Large intestine (tissue), 3 donors: ENCODE results near the gene CCDC88C. TPM values are rescaled to one million over a fixed set of nuclear protein-coding genes. Genes with fewer than 3 reads are reported as not detected.

Experiments
- DNase-seq, 2 donors: peaks; one replicate each; pipeline versions ENCODE4 v3.0.0 to v3.0.0-alpha.2; 2013
- H3K27ac ChIP-seq: one replicate; pipeline ENCODE4 v1.5.1; 2013; ENCODE audit warnings: low read length
- H3K27me3 ChIP-seq: 2 replicates; pipeline ENCODE4 v1.6.1; 2013; ENCODE audit warnings: low read length; ENCODE audit not compliant: control insufficient read depth, insufficient read depth
- H3K36me3 ChIP-seq: 2 replicates; pipeline ENCODE4 v1.6.1; 2013; ENCODE audit warnings: low read length; ENCODE audit not compliant: control insufficient read depth, insufficient read depth
- H3K4me1 ChIP-seq: one replicate; pipeline ENCODE4 v1.6.1; 2013; ENCODE audit warnings: low read length; ENCODE audit not compliant: control insufficient read depth, insufficient read depth
- H3K4me3 ChIP-seq: one replicate; pipeline ENCODE4 v1.5.1; 2013; ENCODE audit warnings: low read length
- H3K9me3 ChIP-seq: one replicate; pipeline ENCODE4 v1.6.1; 2013; ENCODE audit warnings: mild to moderate bottlenecking, low read depth, low read length, moderate library complexity; ENCODE audit not compliant: control insufficient read depth
- WGBS: methylation state at CpG from one replicate; pipeline ENCODE4 v1.1.5; 2013; ENCODE audit warnings: low lambda C conversion rate; ENCODE audit not compliant: insufficient coverage; 5-methylcytosine and 5-hydroxymethylcytosine counted together
- polyA plus RNA-seq: library from polyadenylated mRNA; unstranded; fragments of 120-200 nt; gene quantifications from one replicate; pipeline ENCODE4 v1.2.1, GENCODE V29; 2013

CCDC88C gene
- polyA plus RNA-seq, 1 donor: 28.0 TPM

DNA sequence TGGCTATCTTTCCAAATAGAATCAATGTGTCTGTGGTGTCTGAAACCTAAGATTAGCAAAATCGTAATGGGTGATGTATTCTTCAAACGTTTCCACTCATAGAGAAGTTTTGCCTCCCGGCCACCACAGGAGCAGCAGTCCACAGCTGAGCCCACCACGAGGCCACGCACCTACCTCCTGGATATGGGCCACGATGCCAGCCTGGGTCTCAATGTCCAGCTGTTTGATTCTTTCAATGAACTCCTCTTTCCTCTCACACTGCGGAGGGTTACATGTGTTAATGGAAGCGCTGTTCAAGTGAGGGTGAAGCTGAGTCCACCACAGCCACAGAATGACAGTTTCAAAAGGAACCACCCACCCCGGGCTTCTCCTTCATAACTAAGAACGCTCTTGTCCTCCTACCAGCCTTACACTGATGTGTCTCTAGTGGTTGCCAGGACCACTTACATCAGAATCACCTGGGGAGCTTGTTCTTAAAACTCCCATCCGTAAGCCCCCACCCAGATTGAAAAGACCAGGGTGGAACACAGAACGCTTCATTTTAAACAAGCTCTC is 75.3 kb downstream of the CCDC88C start:
- Histone ChIP-seq H3K4me3 (no peak overlapping the region), H3K27ac (no peak overlapping the region), H3K9me3 (no peaks in the 10 kb centered on the region), H3K4me1 (no peaks in the 10 kb centered on the region), H3K36me3 (peaks cover 30% of the 10 kb centered on the region), H3K27me3 (no peaks in the 10 kb centered on the region)
- 77% methylated on average over 3 of the region's 12 CpGs for WGBS
- DNase-seq: no peak

DNA sequence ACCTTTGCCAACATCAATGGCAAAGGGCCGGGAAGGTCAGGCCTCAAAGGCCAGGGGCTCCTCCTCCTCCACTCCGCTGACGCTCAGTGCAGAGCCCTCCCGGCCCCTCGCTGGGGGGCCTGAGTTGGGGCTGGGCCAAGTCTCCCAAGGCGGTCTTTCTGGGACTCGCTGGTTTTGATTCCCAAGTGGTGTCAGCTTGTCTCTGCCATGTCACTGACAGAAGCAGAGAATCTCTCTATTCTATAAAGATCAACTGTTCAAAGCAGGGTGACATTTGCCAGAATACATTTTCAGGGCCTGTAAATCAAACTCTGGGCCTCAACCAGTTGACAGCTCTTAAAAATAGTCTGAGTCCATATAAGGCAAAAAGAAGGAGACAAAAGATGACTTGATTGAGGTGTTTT is 75.9 kb downstream of the CCDC88C start:
- no CpG with 5 or more reads among the region's 7 CpGs for WGBS
- Histone ChIP-seq H3K9me3 (no peaks in the 10 kb centered on the region), H3K36me3 (peaks cover 33% of the 10 kb centered on the region)

DNA sequence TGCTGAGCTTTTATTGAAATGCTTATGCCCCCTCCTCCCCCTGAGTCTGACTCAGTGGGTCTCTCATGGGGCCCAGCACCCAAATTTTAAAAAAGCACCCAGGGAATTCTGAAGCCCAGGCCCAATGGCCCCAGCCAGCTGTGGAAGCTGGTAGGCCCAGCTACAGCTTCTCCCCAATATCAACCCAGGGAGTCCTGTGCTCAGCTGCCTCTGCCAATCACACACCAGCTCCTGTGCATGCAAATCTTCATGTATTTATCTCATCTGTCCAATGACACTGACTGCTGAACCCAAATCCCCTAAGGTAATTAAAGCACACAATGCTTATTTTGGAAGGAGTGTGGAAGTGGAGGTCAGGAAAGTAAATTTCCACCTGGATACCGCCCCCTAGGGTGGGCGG is 76.3 kb downstream of the CCDC88C start:
- Histone ChIP-seq H3K27ac (no peak overlapping the region), H3K9me3 (no peaks in the 10 kb centered on the region), H3K36me3 (peaks cover 36% of the 10 kb centered on the region), H3K27me3 (no peaks in the 10 kb centered on the region), H3K4me3 (no peak overlapping the region), H3K4me1 (no peaks in the 10 kb centered on the region)
- no peak for DNase-seq
- no CpG with 5 or more reads among the region's 2 CpGs for WGBS

More for the DNA sequence above, 75.9 kb downstream of the CCDC88C start:
- Histone ChIP-seq H3K27me3 (no peaks in the 10 kb centered on the region), H3K27ac (no peak overlapping the region), H3K4me3 (no peak overlapping the region), H3K4me1 (no peaks in the 10 kb centered on the region)
- DNase-seq: no peak

DNA sequence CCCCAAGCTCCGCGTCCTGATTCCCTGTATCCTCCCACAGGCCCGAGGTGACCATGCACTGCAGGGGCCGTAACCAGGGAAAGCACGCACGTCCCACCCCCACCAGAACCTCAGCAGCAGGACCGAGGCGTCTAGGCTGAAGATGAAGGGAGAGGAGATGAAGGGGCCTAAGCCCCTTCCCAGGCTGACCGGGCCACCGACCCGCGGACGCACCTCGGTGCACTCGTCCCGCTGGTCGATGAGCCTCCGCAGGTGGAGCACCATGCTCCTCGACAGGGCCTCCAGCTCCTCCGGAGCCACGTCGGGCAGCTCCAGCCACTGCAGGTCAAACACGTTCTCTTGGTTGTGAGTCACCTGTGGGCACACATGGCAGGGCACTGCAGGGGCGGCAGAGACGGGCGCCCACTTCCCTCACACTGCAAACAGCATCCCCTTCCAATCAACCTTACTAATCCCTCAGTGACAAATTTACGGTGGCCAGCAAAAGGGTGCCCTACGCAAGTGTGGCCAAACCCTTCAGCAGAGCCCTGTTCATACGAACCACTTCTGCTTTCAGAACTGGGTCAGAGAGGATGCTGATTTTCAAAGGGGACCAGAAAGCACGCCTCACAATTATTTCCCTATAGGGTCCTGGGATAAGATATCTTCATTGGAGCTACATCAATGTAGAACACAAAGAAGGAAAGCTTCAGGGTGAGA is 77.8 kb downstream of the CCDC88C start:
- peaks cover 42% of the 10 kb centered on the region for H3K36me3 ChIP-seq

DNA sequence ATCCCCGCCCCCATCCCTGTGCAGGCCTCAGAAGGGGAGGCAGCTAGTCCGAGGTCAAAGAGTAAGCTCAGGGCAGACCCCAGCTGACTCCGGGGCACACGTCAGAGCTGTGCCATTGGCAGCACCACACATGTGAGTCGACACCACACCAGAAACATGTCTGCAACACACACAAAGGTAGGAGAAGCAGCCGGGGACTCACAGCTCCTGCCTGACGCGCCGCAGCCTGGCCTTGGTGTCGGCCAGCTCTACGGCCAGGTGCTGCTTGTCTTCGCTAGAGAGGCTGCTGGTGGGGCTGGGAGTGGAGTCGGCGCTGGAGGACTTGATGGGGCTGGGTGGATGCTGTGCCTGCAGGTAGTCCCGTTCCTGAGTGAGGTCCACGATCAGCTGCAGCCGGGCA is 78.5 kb downstream of the CCDC88C start:
- H3K36me3 ChIP-seq: peaks cover 43% of the 10 kb centered on the region
- no peaks in the 10 kb centered on the region for H3K9me3 ChIP-seq
- no CpG with 5 or more reads among the region's 17 CpGs for WGBS
- H3K27ac ChIP-seq: no peak overlapping the region
- DNase-seq: no peak
- H3K4me1 ChIP-seq: no peaks in the 10 kb centered on the region
- no peak overlapping the region for H3K4me3 ChIP-seq
- no peaks in the 10 kb centered on the region for H3K27me3 ChIP-seq

More for the DNA sequence above, 77.8 kb downstream of the CCDC88C start:
- DNase-seq: no peak
- Histone ChIP-seq H3K27ac (no peak overlapping the region), H3K4me3 (no peak overlapping the region), H3K4me1 (no peaks in the 10 kb centered on the region), H3K27me3 (no peaks in the 10 kb centered on the region), H3K9me3 (no peaks in the 10 kb centered on the region)
- WGBS: no CpG with 5 or more reads among the region's 30 CpGs

DNA sequence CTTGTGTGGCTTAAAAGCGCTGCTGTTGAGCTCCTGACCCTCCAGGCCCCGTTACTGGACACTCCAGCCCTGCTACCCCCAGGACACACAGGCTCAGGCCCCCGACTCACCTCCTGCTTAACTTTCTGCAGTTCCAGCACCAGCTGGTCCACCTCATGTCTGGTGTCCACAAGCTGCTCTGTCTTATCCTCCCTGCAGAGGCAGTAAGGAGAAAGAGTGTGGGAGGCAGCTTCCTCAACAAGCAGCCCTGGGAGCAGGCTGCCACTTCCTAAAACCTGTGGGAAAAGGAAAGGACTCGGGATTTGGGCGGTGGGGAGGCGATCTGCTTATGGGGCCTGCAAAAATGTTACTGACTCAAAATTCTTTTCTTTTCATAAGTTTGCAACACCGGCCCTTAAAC is 79.2 kb downstream of the CCDC88C start:
- no peaks in the 10 kb centered on the region for H3K27me3 ChIP-seq
- no peak for DNase-seq
- no peaks in the 10 kb centered on the region for H3K4me1 ChIP-seq
- H3K9me3 ChIP-seq: no peaks in the 10 kb centered on the region
- peaks cover 43% of the 10 kb centered on the region for H3K36me3 ChIP-seq
- H3K27ac ChIP-seq: no peak overlapping the region
- H3K4me3 ChIP-seq: no peak overlapping the region
- 100% methylated on average over 1 of the region's 7 CpGs for WGBS

DNA sequence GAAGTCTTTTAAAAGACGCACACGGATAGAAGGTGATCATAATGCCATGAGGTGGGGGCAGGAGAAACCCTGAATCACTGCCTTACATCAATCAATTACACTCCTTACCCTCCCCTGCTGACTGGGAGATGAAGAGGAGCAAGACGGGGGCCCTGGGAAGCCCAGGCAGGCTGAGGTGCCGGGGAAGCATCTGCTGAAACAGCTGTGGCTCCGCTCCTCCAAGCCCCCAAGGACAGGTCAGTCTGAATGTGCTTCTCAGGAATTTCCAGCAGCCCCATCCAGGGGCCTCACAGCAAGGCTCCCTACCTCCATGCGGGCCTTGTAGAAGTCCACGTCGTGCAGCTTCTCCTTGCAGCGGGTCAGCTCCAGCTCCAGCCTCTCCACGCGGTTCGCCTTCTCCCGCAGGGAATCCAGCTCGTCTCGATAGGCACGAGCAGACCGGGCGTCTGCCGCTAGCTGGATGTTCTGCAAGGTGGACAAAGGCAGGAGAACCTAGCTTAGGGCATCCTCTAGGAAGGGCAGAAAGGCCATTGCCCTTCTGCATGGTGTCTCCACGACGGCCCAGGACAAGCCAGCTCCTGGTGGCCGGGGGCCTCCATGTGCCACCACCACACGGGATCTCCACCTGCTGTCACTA is 79.8 kb downstream of the CCDC88C start:
- Histone ChIP-seq H3K27ac (no peak overlapping the region), H3K4me3 (no peak overlapping the region), H3K4me1 (peaks cover 2% of the 10 kb centered on the region), H3K36me3 (peaks cover 43% of the 10 kb centered on the region), H3K27me3 (no peaks in the 10 kb centered on the region), H3K9me3 (no peaks in the 10 kb centered on the region)
- WGBS: no CpG with 5 or more reads among the region's 23 CpGs
- no peak for DNase-seq

DNA sequence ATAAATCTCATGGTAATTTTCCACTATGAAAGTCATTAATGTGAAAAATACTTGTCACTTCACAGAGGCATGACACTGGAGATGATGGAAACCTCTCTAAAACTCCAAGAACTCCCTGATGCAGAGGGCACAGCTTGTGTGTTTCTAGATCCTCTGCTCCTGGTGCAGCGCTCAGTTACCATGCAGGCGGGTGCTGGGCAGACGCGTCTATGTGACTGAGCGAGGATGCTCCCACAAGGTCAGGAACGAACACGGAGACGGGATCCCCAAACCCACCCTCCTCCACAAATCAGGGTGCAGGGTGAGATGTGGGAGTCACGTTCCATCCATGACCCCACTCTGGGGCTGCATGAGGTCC is 81.5 kb downstream of the CCDC88C start:
- DNase-seq: no peak
- H3K9me3 ChIP-seq: no peaks in the 10 kb centered on the region
- H3K27ac ChIP-seq: no peak overlapping the region
- peaks cover 40% of the 10 kb centered on the region for H3K36me3 ChIP-seq
- H3K27me3 ChIP-seq: no peaks in the 10 kb centered on the region
- no peak overlapping the region for H3K4me3 ChIP-seq
- H3K4me1 ChIP-seq: peaks cover 14% of the 10 kb centered on the region
- no CpG with 5 or more reads among the region's 9 CpGs for WGBS

DNA sequence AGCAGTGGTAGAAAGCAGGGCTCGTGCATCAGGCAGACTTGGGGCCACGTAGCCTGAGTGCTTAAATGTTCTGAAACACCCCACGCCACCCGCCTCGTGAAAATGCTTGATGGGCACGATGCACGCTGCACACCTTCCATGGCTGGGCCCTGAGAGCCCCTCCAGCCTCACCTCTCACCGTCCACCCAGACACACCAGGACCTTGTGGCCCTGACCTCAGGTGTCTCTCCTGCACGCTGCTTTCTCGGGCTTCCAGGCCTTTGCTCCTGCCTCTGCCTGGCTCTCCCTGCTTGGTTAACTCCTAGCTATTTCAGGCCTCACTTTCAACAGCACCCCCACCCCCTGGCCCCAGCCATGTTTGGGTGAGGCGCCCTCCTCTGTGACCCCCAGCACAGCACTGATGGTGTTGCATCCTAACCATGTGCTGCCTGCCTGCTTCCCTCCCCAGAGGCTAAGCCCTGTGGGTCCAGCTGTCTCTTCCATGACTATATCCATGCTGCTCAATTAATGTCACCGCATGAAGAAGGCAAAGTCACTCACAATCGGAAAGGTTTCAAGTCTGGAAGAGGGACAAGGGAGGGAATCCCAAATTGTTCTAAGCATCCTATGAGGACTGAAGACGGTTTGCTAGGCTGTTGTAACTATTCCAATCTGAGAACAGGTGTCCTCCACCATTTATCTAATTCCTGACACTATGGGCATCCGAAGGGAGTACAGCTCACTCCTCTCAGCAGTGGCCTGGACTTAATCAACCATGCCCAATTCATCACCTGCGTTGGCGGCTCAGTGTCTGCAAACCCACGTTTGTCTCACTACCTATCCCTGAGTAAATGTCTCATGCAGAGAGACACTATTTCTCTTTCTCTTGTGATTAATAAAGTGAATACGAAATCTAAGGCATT is 82.2 kb downstream of the CCDC88C start:
- Histone ChIP-seq H3K4me3 (no peak overlapping the region), H3K27ac (no peak overlapping the region), H3K27me3 (no peaks in the 10 kb centered on the region), H3K36me3 (peaks cover 40% of the 10 kb centered on the region), H3K4me1 (peaks cover 14% of the 10 kb centered on the region), H3K9me3 (no peaks in the 10 kb centered on the region)
- WGBS: no CpG with 5 or more reads among the region's 19 CpGs
- no peak for DNase-seq

DNA sequence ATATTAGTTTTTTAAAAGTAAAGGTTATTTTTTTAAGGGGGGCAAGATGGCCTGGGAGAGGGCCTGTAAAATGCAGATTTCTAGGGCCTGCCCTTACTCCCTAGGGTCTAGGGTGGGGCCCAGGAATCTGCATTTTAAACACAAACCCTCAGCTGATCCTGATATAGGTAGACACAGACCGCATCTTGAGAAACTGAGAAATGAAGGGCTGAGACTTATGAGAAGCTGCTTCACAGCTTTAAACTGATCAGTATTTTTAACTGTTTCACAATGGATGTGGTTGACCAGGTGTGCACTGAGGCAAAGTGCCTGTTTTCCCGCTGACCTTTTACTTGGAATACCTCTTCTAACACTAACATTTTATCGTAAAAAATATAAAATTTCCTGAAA is 84.0 kb downstream of the CCDC88C start:
- Histone ChIP-seq H3K27ac (no peak overlapping the region), H3K9me3 (no peaks in the 10 kb centered on the region), H3K4me1 (peaks cover 14% of the 10 kb centered on the region), H3K4me3 (no peak overlapping the region), H3K36me3 (peaks cover 27% of the 10 kb centered on the region), H3K27me3 (no peaks in the 10 kb centered on the region)
- DNase-seq: no peak
- 100% methylated on average over 2 of the region's 3 CpGs for WGBS
